HepG2 (cell line): ENCODE measurements around the gene RAB3D. TPM values are rescaled to one million over a fixed set of nuclear protein-coding genes. Genes with fewer than 3 reads are reported as not detected.

Source experiments
- ATF3 ChIP-seq: sonication (generic); formaldehyde crosslinking; IDR thresholded peaks from 2 replicates; pipeline ENCODE4 v1.4.0; 2020; ENCODE audit warnings: missing genetic modification reagents
- ELF4 ChIP-seq: sonication (generic); formaldehyde crosslinking; IDR thresholded peaks from 2 replicates; pipeline ENCODE4 v1.5.0; 2020; ENCODE audit warnings: missing genetic modification reagents, mild to moderate bottlenecking, moderate library complexity, borderline replicate concordance
- GABPB1 ChIP-seq: IDR thresholded peaks from 2 replicates; pipeline ENCODE4 v1.6.1; 2016; ENCODE audit warnings: mild to moderate bottlenecking, missing genetic modification reagents, moderate library complexity, missing compliant biosample characterization
- HNRNPLL ChIP-seq: fragments of 200-400 bp; formaldehyde crosslinking; IDR thresholded peaks from 2 replicates; pipeline ENCODE4 v1.6.1; 2017; ENCODE audit warnings: mild to moderate bottlenecking, low read depth, low read length; ENCODE audit not compliant: poor library complexity, severe bottlenecking
- KDM5B ChIP-seq: sonication (generic); formaldehyde crosslinking; IDR thresholded peaks from 2 replicates; pipeline ENCODE4 v1.4.0; 2020; ENCODE audit warnings: missing genetic modification reagents, mild to moderate bottlenecking, borderline replicate concordance
- MIXL1 ChIP-seq: IDR thresholded peaks from 2 replicates; pipeline ENCODE4 v1.6.1; 2016
- MLXIP ChIP-seq: sonication (generic); formaldehyde crosslinking; IDR thresholded peaks from 2 replicates; pipeline ENCODE4 v1.9.0; 2021; ENCODE audit warnings: missing genetic modification reagents, borderline replicate concordance
- NCOA1 ChIP-seq: sonication (generic); formaldehyde crosslinking; IDR thresholded peaks from 2 replicates; pipeline ENCODE4 v1.9.0; 2021; ENCODE audit warnings: missing genetic modification reagents
- PCBP2 ChIP-seq: fragments of 200-400 bp; formaldehyde crosslinking; optimal IDR thresholded peaks from 2 replicates; pipeline ENCODE3; 2018; ENCODE audit warnings: low read length, low read depth; ENCODE audit not compliant: poor library complexity, severe bottlenecking
- SP2 ChIP-seq: sonication (generic); formaldehyde crosslinking; IDR thresholded peaks from 2 replicates; pipeline ENCODE4 v1.5.1; 2020; ENCODE audit warnings: mild to moderate bottlenecking, missing genetic modification reagents
- TMF1 ChIP-seq: sonication (generic); formaldehyde crosslinking; IDR thresholded peaks from 2 replicates; pipeline ENCODE4 v1.8.1; 2022; ENCODE audit warnings: low read depth, missing genetic modification reagents
- TP53 ChIP-seq: sonication (generic); formaldehyde crosslinking; conservative IDR thresholded peaks from 2 replicates; pipeline ENCODE4 v1.4.0; 2020; ENCODE audit warnings: missing genetic modification reagents
- ZFY ChIP-seq: sonication (generic); formaldehyde crosslinking; IDR thresholded peaks from 2 replicates; pipeline ENCODE4 v1.4.0; 2020; ENCODE audit warnings: missing genetic modification reagents
- ZGPAT ChIP-seq: IDR thresholded peaks from 2 replicates; pipeline ENCODE4 v1.6.1; 2016; ENCODE audit warnings: mild to moderate bottlenecking
- ZNF256 ChIP-seq: sonication (generic); formaldehyde crosslinking; conservative IDR thresholded peaks from 2 replicates; pipeline ENCODE4 v1.4.0; 2020; ENCODE audit warnings: missing genetic modification reagents
- ZNF264 ChIP-seq: sonication (generic); formaldehyde crosslinking; IDR thresholded peaks from 2 replicates; pipeline ENCODE4 v1.4.0; 2020; ENCODE audit warnings: missing genetic modification reagents
- ZNF292 ChIP-seq: sonication (generic); formaldehyde crosslinking; IDR thresholded peaks from 2 replicates; pipeline ENCODE4 v1.8.1; 2022; ENCODE audit warnings: mild to moderate bottlenecking, low read depth, missing genetic modification reagents, borderline replicate concordance
- ZNF549 ChIP-seq: sonication (generic); formaldehyde crosslinking; IDR thresholded peaks from 2 replicates; pipeline ENCODE4 v1.5.0; 2020; ENCODE audit warnings: missing genetic modification reagents
- ZSCAN30 ChIP-seq: sonication (generic); formaldehyde crosslinking; IDR thresholded peaks from 2 replicates; pipeline ENCODE4 v1.5.0; 2020; ENCODE audit warnings: mild to moderate bottlenecking, missing genetic modification reagents
- polyA plus RNA-seq, 8 experiments: library from polyadenylated mRNA; depleted of rRNA in 3 of 8; stranded (reverse) in 7 of 8; unstranded in 1 of 8; fragments of >200 nt; fragmentation: Illumina TruSeq in 4 of 8; extraction: Trizol in 4 of 8; gene quantifications; 2 replicates each; pipeline versions ENCODE4 v1.2.1 to v1.2.3, GENCODE V29; 2011 to 2016; ENCODE audit warnings: low read depth in 4 of 8, missing spikeins in 1 of 8, mixed read lengths in 1 of 8; ENCODE audit not compliant: insufficient read depth in 1 of 8
- total RNA-seq, 5 experiments: library from RNA; depleted of rRNA; stranded (reverse); fragments of >200 nt; fragmentation: Illumina TruSeq; extraction: Trizol; gene quantifications; 2 replicates each; pipeline ENCODE4 v1.2.3, GENCODE V29; 2016; ENCODE audit warnings: low read depth in 1 of 5
- TF ChIP-seq, protein P1 (sequence below): IDR thresholded peaks from 2 replicates; pipeline ENCODE4 v1.6.1; 2012; ENCODE audit warnings: inconsistent platforms
- TF ChIP-seq, protein P2 (sequence below): sonication (generic); formaldehyde crosslinking; IDR thresholded peaks from 2 replicates; pipeline ENCODE4 v1.8.1; 2023; ENCODE audit warnings: mild to moderate bottlenecking, missing genetic modification reagents
- TF ChIP-seq, protein P3 (sequence below), 2 experiments: sonication (generic) in 1 of 2; formaldehyde crosslinking in 1 of 2; IDR thresholded peaks; 2 replicates each; pipeline versions ENCODE4 v1.4.0 to v1.6.1; 2018 to 2020; ENCODE audit warnings: missing genetic modification reagents in 2 of 2, borderline replicate concordance in 1 of 2, low read depth in 1 of 2, mild to moderate bottlenecking in 1 of 2, missing biosample characterization in 1 of 2

Gene RAB3D
- total and polyA plus RNA-seq, 2 of the 13 experiments (the other 11 are each of a cell fraction or from before 2014, with no cell fraction given): 2.0 to 16.1 TPM

DNA sequence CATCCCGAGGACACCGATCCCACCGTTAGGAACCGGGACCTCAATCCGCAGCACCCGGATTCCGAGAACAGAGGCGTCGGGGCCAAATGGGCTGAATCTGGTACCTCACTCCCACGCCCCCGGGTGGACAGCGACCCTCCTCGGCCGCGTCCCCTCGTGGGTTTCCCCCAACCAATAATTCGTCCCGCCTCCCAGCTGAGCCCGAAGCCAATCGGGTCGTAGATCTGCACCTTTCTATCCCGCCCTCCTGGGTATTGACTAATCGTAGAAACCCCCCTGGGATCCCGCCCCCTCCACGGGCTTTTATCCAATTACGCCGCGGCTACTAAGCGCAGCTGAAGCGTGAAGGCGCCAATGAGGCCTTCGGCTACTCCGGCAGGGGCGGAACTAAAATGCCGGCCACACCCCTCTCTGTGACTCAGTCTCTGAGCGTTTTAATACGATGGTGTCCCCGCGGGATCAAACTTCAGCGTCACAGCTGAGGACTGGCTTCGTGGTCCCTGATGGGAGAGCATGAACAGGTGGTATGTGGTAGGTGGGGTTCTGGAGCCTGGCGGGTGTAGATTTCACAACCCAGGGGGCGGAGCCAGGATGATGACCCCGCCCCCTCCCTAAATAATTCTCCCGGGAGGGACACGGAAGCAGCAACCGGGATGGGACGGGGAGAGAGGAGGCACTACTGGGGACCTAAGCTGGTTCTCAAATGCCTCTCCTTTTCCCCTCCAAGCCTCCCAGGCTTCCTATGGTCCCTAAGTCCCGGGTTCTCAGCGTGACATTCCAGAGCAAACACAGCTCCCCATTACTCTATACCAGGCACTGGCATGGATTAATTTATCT is 6.9 kb upstream of the RAB3D start, which contains the start of the genes CCDC159 and TMEM205 (continued):
- peak; percentile 80 for TF ChIP-seq ZGPAT
- TF ChIP-seq, protein P1, sequence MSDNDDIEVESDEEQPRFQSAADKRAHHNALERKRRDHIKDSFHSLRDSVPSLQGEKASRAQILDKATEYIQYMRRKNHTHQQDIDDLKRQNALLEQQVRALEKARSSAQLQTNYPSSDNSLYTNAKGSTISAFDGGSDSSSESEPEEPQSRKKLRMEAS: peak; percentile 68
- no peak for TF ChIP-seq ZNF549
- peak; percentile 93 for TF ChIP-seq SP2 (CRISPR knock-in tag)
- TF ChIP-seq TMF1 (CRISPR knock-in tag): 0 out of 2 replicates have a peak, but pooled peaks have one; percentile 30
- no peak for TF ChIP-seq ZNF264 (CRISPR knock-in tag)
- TF ChIP-seq ZFY (CRISPR knock-in tag): peak; percentile 21; the same call in 1 of the 2 replicates
- TF ChIP-seq, protein P2, sequence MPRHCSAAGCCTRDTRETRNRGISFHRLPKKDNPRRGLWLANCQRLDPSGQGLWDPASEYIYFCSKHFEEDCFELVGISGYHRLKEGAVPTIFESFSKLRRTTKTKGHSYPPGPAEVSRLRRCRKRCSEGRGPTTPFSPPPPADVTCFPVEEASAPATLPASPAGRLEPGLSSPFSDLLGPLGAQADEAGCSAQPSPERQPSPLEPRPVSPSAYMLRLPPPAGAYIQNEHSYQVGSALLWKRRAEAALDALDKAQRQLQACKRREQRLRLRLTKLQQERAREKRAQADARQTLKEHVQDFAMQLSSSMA (CRISPR knock-in tag): no peak
- 0 out of 2 replicates have a peak, but pooled peaks have one; percentile 2 for TF ChIP-seq ELF4
- no peak for TF ChIP-seq ZNF256 (CRISPR knock-in tag)
- TF ChIP-seq ZSCAN30 (CRISPR knock-in tag): no peak
- peak; percentile 35; the same call in 1 of the 2 replicates for TF ChIP-seq MIXL1 (CRISPR knock-in tag)
- no peak for TF ChIP-seq NCOA1 (CRISPR knock-in tag)
- no peak for TF ChIP-seq KDM5B
- peak; percentile 62 for TF ChIP-seq HNRNPLL
- TF ChIP-seq MLXIP (CRISPR knock-in tag): no peak
- no peak for TF ChIP-seq ATF3
- TF ChIP-seq, protein P3, sequence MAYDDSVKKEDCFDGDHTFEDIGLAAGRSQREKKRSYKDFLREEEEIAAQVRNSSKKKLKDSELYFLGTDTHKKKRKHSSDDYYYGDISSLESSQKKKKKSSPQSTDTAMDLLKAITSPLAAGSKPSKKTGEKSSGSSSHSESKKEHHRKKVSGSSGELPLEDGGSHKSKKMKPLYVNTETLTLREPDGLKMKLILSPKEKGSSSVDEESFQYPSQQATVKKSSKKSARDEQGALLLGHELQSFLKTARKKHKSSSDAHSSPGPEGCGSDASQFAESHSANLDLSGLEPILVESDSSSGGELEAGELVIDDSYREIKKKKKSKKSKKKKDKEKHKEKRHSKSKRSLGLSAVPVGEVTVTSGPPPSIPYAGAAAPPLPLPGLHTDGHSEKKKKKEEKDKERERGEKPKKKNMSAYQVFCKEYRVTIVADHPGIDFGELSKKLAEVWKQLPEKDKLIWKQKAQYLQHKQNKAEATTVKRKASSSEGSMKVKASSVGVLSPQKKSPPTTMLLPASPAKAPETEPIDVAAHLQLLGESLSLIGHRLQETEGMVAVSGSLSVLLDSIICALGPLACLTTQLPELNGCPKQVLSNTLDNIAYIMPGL (CRISPR knock-in tag; IDR thresholded peaks at IDR 0.05; ENCODE audit: borderline replicate concordance in 1 of 2, low read depth in 1 of 2): 0 out of 4 replicates have a peak, but pooled peaks have one; percentile 6 to 11
- no peak for TF ChIP-seq TP53 (CRISPR knock-in tag)
- TF ChIP-seq ZNF292: no peak
- TF ChIP-seq GABPB1 (CRISPR knock-in tag): peak; percentile 63
- no peak for TF ChIP-seq PCBP2
